Measurements from ENCODE around the gene GALNT8.

GALNT8 gene

GRCh38 chr12:4775936-4776335, 55.7 kb downstream of the GALNT8 start:
- no peak for DNase-seq (ENCODE audit: low read depth in 2 of 2)
- no peak for TF ChIP-seq CTCF (IDR thresholded peaks at IDR 0.05; ENCODE audit: low read depth, low read length)
- H3K4me3 ChIP-seq (replicated peaks in 1 of 2; ENCODE audit: low read depth in 2 of 2, low read length in 2 of 2) = no peak overlapping the region

GRCh38 chr12:4779749-4780148, 59.5 kb downstream of the GALNT8 start:
- DNase-seq (ENCODE audit: low read depth in 2 of 2) = no peak

GRCh38 chr12:4780641-4781611, 60.7 kb downstream of the GALNT8 start:
- TF ChIP-seq CTCF (IDR thresholded peaks at IDR 0.05; ENCODE audit: low read depth, low read length) = no peak
- DNase-seq (ENCODE audit: low read depth in 2 of 2) = no peak
- H3K4me3 ChIP-seq (replicated peaks in 1 of 2; ENCODE audit: low read depth in 2 of 2, low read length in 2 of 2) = no peak overlapping the region

More at GRCh38 chr12:4779749-4780148, 59.5 kb downstream of the GALNT8 start:
- no peak for TF ChIP-seq CTCF (IDR thresholded peaks at IDR 0.05; ENCODE audit: low read depth, low read length)
- H3K4me3 ChIP-seq (replicated peaks in 1 of 2; ENCODE audit: low read depth in 2 of 2, low read length in 2 of 2) = no peak overlapping the region

GRCh38 chr12:4784404-4785054, 64.3 kb downstream of the GALNT8 start:
- no peak overlapping the region for H3K4me3 ChIP-seq (replicated peaks in 1 of 2; ENCODE audit: low read depth in 2 of 2, low read length in 2 of 2)
- no peak for DNase-seq (ENCODE audit: low read depth in 2 of 2)
- TF ChIP-seq CTCF (IDR thresholded peaks at IDR 0.05; ENCODE audit: low read depth, low read length) = no peak

- H3K4me3 ChIP-seq (replicated peaks in 1 of 2; ENCODE audit: low read depth in 2 of 2, low read length in 2 of 2) = no peak overlapping the region
- no peak for DNase-seq (ENCODE audit: low read depth in 2 of 2)
- TF ChIP-seq CTCF (IDR thresholded peaks at IDR 0.05; ENCODE audit: low read depth, low read length) = no peak
These were observed 66.6 kb downstream of the GALNT8 start for GRCh38 chr12:4786795-4787194.

- TF ChIP-seq CTCF (IDR thresholded peaks at IDR 0.05; ENCODE audit: low read depth, low read length) = no peak
- DNase-seq (ENCODE audit: low read depth in 2 of 2) = no peak
- no peak overlapping the region for H3K4me3 ChIP-seq (replicated peaks in 1 of 2; ENCODE audit: low read depth in 2 of 2, low read length in 2 of 2)
These were observed 67.8 kb downstream of the GALNT8 start for GRCh38 chr12:4787965-4788364.

Measured in cardiac fibroblast (primary cell).